Activated naive CD4-positive, alpha-beta T cell treated with anti-CD3 and anti-CD28 coated beads, Interleukin-2, amount 50 U/mL, for 16 hours (primary cell): ENCODE results near the gene HOXB8.

Source experiments
- DNase-seq: peaks from one replicate; pipeline ENCODE4 v3.0.0-alpha.2; 2020

Gene HOXB8

GRCh38 chr17:48596000-48596734 is 18.9 kb downstream of the HOXB8 start:
- peak; percentile 56 for DNase-seq

- DNase-seq = no peak
Observed at GRCh38 chr17:48595278-48595999, 19.7 kb downstream of the HOXB8 start.

- DNase-seq = no peak
Observed at GRCh38 chr17:48594538-48595277, 20.4 kb downstream of the HOXB8 start.

GRCh38 chr17:48593840-48594537 is 21.1 kb downstream of the HOXB8 start:
- DNase-seq = peak; percentile 83

- DNase-seq = no peak
Observed at GRCh38 chr17:48593126-48593829, 21.8 kb downstream of the HOXB8 start, which contains the start of gene HOXB5. Gene HOXB5, minus strand, starts transcription at chr17:48593779. Its CDS starts 97 bp downstream, at chr17:48593682.

- no peak for DNase-seq
Observed at GRCh38 chr17:48592577-48592976, 22.5 kb downstream of the HOXB8 start.

GRCh38 chr17:48592057-48592514 is 23.0 kb downstream of the HOXB8 start:
- DNase-seq = no peak

- no peak for DNase-seq
Observed at GRCh38 chr17:48591255-48592056, 23.6 kb downstream of the HOXB8 start.

- DNase-seq = no peak
Observed at GRCh38 chr17:48590607-48591161, 24.4 kb downstream of the HOXB8 start.

GRCh38 chr17:48589831-48590606 is 25.1 kb downstream of the HOXB8 start, which contains the start of gene HOXB3:
Gene HOXB3, minus strand, starts transcription at chr17:48590241. Its CDS starts 37,767 bp downstream, at chr17:48552474.
- DNase-seq = no peak

GRCh38 chr17:48589060-48589830 is 25.8 kb downstream of the HOXB8 start:
- DNase-seq = no peak

- no peak for DNase-seq
Observed at GRCh38 chr17:48588528-48588927, 26.6 kb downstream of the HOXB8 start.

- no peak for DNase-seq
Observed at GRCh38 chr17:48588074-48588415, 27.0 kb downstream of the HOXB8 start.

GRCh38 chr17:48587276-48588073 is 27.6 kb downstream of the HOXB8 start:
- DNase-seq = no peak

- peak; percentile 37 for DNase-seq
Observed at GRCh38 chr17:48586355-48587258, 28.5 kb downstream of the HOXB8 start.

GRCh38 chr17:48584223-48584741 is 30.8 kb downstream of the HOXB8 start:
- DNase-seq = no peak

GRCh38 chr17:48583708-48584222 is 31.3 kb downstream of the HOXB8 start:
- DNase-seq = no peak
